ENCODE measurements around the gene COQ8A.
"Not testable (repeated sequence)": the region's sequence is repeated elsewhere in the genome, so short reads cannot be mapped to it uniquely, and the experiment has no call there.

The COQ8A gene

GRCh38 chr1:226984521-226985238, 44.6 kb downstream of the COQ8A start:
- DNase-seq (ENCODE audit: low read depth in 2 of 2), result no peak

DNA sequence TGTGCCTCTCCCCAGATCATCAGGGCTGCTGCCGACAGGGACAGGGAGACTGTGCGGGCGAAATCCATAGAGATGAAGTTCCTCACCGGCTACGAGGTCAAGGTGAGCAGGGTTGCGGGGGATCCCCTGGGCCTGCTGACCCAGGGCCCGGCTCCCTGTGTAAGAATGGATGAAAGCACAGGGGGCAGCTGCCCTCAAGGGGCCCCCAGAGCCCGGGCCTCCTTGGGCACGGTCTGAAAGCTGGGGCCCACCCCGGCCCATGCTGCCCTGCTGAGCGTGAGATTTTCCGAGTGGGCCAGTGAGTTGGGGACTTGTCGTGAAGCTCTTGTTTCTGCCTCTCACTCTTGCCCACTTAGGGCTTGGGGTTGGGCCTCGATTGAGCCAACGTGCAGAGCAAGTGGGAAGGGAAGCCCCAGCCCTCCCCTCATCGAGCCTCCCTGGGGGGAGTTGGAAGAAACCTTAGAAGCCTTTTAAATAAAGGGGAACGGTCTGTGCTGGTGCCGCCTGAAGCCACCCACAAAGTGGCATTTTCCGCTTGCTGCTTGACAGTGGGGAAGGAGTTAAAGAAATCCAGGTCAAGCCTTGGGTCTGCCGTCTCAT, 45.2 kb downstream of the COQ8A start:
- DNase-seq (ENCODE audit: low read depth in 2 of 2), result no peak

GRCh38 chr1:226985839-226986463, 45.9 kb downstream of the COQ8A start:
- no peak for DNase-seq (ENCODE audit: low read depth in 2 of 2)

DNA sequence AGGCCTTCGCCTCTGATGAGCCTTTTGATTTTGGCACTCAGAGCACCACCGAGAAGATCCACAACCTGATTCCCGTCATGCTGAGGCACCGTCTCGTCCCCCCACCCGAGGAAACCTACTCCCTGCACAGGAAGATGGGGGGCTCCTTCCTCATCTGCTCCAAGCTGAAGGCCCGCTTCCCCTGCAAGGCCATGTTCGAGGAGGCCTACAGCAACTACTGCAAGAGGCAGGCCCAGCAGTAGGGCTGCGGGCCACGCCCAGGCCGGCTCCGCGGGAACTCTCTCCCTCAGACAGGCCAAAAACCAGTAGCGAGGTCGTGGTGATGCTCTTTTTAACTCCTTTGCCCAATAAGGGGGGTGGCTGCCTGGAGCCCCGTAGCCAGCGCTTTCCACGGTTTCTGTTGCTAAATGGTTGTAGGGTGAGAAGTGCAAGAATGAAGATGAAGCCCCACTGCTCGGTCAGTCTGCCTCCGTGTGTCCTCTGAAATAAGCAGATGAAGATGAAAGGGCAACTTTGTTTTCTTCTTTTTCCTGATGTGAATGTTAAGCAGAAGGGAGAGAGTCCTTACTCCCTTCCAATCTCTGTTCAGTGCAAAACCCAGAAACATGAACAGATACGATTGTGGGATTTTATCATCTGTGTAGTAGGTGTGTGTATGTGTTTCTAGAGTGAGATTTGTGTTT, 46.5 kb downstream of the COQ8A start:
- no peak for DNase-seq (ENCODE audit: low read depth in 2 of 2)

- no peak for DNase-seq (ENCODE audit: low read depth in 2 of 2)
These were observed 47.1 kb downstream of the COQ8A start for GRCh38 chr1:226987179-226987536.

DNA sequence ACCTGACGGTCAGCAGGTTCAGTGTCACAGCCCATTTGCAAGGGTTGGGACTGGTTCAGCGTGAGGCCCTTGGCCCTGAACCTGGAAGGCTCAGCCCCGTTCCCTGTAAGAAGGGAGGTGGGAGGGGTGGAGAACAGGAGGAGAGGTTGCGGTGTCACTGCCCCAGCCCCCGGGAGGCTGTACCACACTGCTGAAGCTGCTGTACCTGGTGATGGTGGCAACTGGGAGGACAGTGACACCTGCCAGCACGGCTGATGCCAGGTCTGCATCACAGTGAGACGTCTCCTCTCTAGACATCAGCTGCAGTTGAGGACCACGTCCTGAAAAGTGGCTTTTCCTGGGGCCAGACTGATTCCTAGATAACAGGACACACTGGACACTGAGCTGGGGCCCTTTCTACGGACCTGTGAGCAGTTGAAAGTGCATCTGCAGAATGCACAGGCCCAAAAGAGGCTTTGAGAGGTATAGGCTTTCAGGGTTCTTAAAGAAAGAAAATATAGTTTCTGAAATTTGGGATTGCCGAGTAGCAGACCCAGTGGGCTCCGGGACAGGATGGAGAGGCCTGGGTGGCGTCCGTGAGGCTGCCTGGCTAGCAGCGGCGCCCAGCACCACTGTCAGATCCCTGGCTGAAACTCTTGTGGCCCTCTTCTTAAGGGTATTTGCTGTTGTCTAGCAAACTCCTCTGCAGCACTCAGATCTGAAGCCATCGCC, 47.7 kb downstream of the COQ8A start:
- no peak for DNase-seq (ENCODE audit: low read depth in 2 of 2)

DNA sequence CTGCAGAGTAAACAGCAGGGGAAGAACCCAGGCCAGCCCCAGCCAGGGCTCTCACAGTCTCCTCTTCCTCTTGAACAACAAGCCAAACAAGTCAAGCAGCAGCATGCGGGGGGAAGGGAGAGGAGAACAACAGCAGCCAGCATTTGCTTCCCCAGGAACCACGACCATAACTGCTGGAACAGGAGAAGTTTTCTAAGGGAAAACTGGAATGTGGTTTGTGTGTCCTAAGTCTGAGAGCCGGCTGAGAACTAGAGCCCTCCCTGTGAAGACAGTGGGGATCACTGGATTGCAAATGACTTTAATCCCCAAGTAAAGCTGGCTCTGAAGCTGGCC, 48.2 kb downstream of the COQ8A start:
- no peak for DNase-seq (ENCODE audit: low read depth in 2 of 2)

DNA sequence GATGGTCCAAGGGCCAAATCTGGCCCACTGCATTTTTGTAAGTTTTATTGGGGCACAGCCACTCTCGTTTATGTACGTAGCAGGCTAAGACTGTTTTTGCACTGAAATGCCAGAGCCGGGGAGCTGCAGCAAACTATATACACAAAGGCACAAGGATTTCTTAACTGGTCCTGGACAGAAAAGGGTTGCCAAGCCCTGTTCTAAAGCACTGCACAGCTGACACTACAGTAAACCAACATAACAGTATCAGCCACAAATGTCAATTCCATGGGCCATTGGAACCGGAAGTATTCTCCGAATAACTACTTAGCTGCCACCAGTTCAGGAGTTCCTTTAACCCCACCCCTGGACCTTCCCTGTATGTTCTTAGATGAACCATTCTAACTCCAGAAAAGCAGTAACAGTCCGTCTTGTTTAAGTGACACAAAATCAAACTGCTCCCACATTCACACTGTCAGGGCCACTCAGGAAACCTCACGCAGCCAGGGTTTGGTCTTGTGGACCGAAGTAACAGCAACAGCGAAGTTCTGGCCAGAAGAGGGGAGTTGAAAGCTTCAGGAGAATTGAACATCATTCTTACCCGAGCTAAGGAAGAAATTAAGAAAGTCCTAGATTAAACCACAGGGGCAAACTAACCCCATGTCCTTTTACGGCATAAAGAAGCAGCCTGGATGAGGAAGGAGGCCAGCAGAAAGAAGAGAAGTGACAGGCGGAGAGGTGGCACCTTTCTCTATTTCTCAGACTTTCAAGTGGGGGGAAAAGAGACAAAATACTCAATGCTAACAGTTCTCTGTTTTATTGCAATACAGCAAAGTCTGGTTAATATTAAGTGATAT, 49.2 kb downstream of the COQ8A start:
- no peak for DNase-seq (ENCODE audit: low read depth in 2 of 2)

DNA sequence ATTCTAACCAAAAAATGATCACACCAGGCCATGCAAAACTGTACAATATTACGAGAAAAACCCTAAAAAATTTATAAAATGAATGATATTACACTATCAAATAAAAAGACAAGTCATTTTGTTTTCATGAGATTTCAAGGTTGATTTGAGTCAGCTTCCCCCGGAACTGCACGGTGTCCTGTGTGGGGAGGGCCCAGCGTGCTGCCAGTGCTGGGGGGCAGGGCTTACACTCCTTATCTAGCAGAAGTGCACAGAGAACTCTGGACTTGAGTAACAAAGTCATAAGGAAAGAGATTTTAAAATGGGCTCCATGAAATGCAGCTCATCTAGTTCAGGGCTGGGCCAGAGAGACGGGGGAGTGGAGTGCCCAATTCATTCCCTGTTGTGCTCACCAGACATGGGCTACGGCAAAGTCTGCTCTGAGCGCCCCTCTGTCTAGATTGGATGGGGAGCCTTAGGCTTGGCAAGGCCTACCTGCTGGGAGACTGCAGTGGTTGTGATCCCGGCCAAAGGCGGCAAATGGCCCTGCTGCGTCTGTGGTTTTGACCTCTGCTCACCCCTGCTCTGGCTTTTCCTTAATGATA, 50.1 kb downstream of the COQ8A start:
- no peak for DNase-seq (ENCODE audit: low read depth in 2 of 2)

- DNase-seq (ENCODE audit: low read depth in 2 of 2), result no peak
These were observed 51.8 kb downstream of the COQ8A start for GRCh38 chr1:226991920-226992319.

GRCh38 chr1:226993814-226994585, 53.9 kb downstream of the COQ8A start:
- no peak for DNase-seq (ENCODE audit: low read depth in 2 of 2)

GRCh38 chr1:226994586-226995364, 54.7 kb downstream of the COQ8A start:
- no peak for DNase-seq (ENCODE audit: low read depth in 2 of 2)

DNA sequence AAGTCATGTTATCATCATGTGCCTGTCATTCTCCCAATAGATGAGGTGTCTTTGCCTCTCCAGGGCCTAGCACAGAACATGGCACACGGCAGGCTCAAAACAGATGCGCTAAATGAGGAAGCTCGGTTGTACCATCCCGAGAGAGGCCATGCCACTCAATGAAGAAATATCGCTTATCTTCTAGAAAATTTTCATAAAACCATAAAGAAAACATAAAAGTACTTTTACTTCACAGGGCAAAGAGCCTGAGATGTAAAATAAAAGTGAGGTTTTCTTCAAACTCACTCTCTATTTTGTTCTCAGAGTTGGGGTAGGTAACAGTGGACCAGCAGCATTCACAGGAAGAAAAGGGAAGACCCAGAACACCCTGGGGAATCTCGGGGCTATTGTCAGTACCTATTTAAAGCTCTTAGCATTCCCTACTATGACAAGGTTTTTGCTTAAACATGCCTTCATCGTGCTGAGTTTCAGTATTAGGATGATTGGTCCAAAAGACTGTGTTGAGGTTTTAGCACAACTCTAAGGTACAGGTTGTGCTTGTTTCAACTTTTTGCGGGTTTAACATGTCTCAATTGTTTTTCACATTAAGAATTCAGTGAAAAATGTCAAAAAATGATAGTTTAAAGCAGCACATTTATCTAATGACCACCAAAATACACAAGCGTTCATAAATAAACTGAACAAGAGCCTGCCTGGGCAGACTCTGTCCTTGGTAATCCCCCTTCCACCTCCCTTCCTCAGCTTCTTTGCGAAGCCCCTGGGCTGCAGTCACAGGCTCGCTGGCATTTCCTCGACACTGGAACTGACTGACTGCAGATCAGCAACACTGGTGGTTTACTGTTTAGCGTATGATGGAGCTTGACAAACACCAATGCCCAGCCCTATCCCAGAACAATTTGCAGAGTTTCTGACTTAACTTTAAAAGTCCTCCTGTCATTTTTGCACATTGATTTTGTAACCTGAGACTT, 55.6 kb downstream of the COQ8A start:
- no peak for DNase-seq (ENCODE audit: low read depth in 2 of 2)

DNA sequence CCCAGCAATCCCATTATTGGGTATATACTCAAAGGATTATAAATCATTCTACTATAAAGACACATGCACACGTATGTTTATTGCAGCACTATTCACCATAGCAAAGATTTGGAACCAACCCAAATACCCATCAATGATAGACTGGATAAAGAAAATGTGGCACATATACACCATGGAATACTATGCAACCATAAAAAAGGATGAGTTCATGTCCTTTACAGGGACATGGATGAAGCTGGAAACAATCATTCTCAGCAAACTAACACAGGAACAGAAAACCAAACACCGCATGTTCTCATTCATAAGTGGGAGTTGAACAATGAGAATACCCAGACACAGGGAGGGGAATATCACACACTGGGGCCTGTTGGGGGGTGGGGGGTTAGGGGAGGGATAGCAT, 59.5 kb downstream of the COQ8A start:
- DNase-seq (ENCODE audit: low read depth in 2 of 2), result not testable (repeated sequence)

- DNase-seq (ENCODE audit: low read depth in 2 of 2), result no peak
These were observed 62.5 kb downstream of the COQ8A start for GRCh38 chr1:227002531-227003049.

GRCh38 chr1:227003165-227003564, 63.1 kb downstream of the COQ8A start:
- no peak for DNase-seq (ENCODE audit: low read depth in 2 of 2)

DNA sequence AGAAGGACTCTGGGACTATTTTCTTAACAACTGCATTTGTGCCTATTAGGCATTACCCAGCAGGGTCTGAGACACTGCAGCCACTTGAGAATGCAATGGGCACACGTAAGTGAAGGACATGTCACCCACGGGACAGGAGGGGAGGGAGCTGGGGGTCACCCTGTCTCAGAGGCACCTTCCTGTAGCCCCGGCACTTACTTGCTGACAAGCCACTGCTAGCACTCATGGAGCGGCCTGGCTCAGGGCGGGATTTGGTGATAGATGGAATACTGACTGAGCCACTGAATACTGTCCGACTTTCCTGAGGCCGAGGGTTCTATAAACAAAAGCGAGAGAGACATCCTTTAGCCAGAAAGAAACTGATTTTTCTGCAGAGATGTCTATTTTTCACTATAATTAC, 64.7 kb downstream of the COQ8A start:
- no peak for DNase-seq (ENCODE audit: low read depth in 2 of 2)

- DNase-seq (ENCODE audit: low read depth in 2 of 2), result no peak
These were observed 66.2 kb downstream of the COQ8A start for GRCh38 chr1:227006226-227006796.

Data from fibroblast of skin of left biceps (primary cell).